HuH-7.5 (cell line): Measurements from ENCODE around the gene HERC5.
"Not testable (repeated sequence)": the region's sequence is repeated elsewhere in the genome, so short reads cannot be mapped to it uniquely, and the experiment has no call there.

Experiments
- DNase-seq: peaks from one replicate; pipeline ENCODE4 v3.0.0; 2011; ENCODE audit warnings: low spot score

Gene HERC5

GRCh38 chr4:88456670-88457306, at the start of gene HERC5:
HERC5 (plus strand) TSS chr4:88457119; CDS start chr4:88457270, 151 bp downstream.
- peak; percentile 86 for DNase-seq

- no peak for DNase-seq
Measured at GRCh38 chr4:88409206-88409605, 47.7 kb upstream of the HERC5 start.

- no peak for DNase-seq
Measured at GRCh38 chr4:88409789-88410188, 47.1 kb upstream of the HERC5 start.

- no peak for DNase-seq
Measured at GRCh38 chr4:88411491-88412096, 45.3 kb upstream of the HERC5 start.

- no peak for DNase-seq
Measured at GRCh38 chr4:88413801-88414200, 43.1 kb upstream of the HERC5 start.

GRCh38 chr4:88414755-88415154, 42.2 kb upstream of the HERC5 start:
- no peak for DNase-seq

- DNase-seq: no peak
Measured at GRCh38 chr4:88415982-88416381, 40.9 kb upstream of the HERC5 start.

GRCh38 chr4:88418411-88418810, 38.5 kb upstream of the HERC5 start:
- DNase-seq: no peak

- no peak for DNase-seq
Measured at GRCh38 chr4:88419874-88420273, 37.0 kb upstream of the HERC5 start.

GRCh38 chr4:88420844-88421243, 36.1 kb upstream of the HERC5 start:
- no peak for DNase-seq

- DNase-seq: no peak
Measured at GRCh38 chr4:88422403-88422802, 34.5 kb upstream of the HERC5 start.

GRCh38 chr4:88429401-88429800, 27.5 kb upstream of the HERC5 start:
- no peak for DNase-seq

GRCh38 chr4:88435987-88436693, 20.8 kb upstream of the HERC5 start:
- DNase-seq: no peak

- not testable (repeated sequence) for DNase-seq
Measured at GRCh38 chr4:88437873-88438272, 19.0 kb upstream of the HERC5 start.

GRCh38 chr4:88439161-88439760, 17.7 kb upstream of the HERC5 start:
- DNase-seq: no peak

- DNase-seq: no peak
Measured at GRCh38 chr4:88440146-88440545, 16.8 kb upstream of the HERC5 start.

GRCh38 chr4:88441696-88442095, 15.2 kb upstream of the HERC5 start:
- DNase-seq: no peak

GRCh38 chr4:88442689-88443191, 14.2 kb upstream of the HERC5 start:
- DNase-seq: no peak

GRCh38 chr4:88443486-88443885, 13.4 kb upstream of the HERC5 start:
- no peak for DNase-seq

GRCh38 chr4:88445252-88445651, 11.7 kb upstream of the HERC5 start:
- DNase-seq: no peak

- DNase-seq: no peak
Measured at GRCh38 chr4:88446124-88446523, 10.8 kb upstream of the HERC5 start.

GRCh38 chr4:88447371-88448095, 9.4 kb upstream of the HERC5 start:
- DNase-seq: no peak
